GM19239 (cell line): ENCODE results near the gene PITHD1.
"Not testable (repeated sequence)": the region's sequence is repeated elsewhere in the genome, so short reads cannot be mapped to it uniquely, and the experiment has no call there.

ENCODE experiments used
- DNase-seq: peaks from one replicate; pipeline ENCODE4 v3.0.0; 2011; ENCODE audit warnings: low spot score; ENCODE audit not compliant: insufficient read length
- FAIRE-seq: peaks from 2 replicates; lab custom pipeline; 2011; peaks lifted over from hg19 to GRCh38; lab: Jason Lieb, UNC

The PITHD1 gene

GRCh38 chr1:23816361-23816760 is 38.1 kb downstream of the PITHD1 start:
- DNase-seq (no peak), FAIRE-seq (no peak)

GRCh38 chr1:23816906-23817305 is 38.7 kb downstream of the PITHD1 start:
- FAIRE-seq (peak; percentile 84), DNase-seq (no peak)

GRCh38 chr1:23817633-23818032 is 39.4 kb downstream of the PITHD1 start:
- FAIRE-seq (no peak), DNase-seq (no peak)

- no peak for DNase-seq
- FAIRE-seq: no peak
These were observed 45.5 kb downstream of the PITHD1 start for GRCh38 chr1:23823767-23824166.

- no peak for FAIRE-seq
These were observed 46.5 kb downstream of the PITHD1 start for GRCh38 chr1:23824711-23825075.

GRCh38 chr1:23825076-23825761 is 47.0 kb downstream of the PITHD1 start, which contains the start of gene HMGCL:
HMGCL (minus strand) TSS chr1:23825429; CDS start chr1:23825415, 14 bp downstream.
- DNase-seq (peak; percentile 86), FAIRE-seq (peak; percentile 95)

More at GRCh38 chr1:23824711-23825075, 46.5 kb downstream of the PITHD1 start:
- no peak for DNase-seq

- FAIRE-seq (peak; percentile 91), DNase-seq (no peak)
These were observed 47.7 kb downstream of the PITHD1 start for GRCh38 chr1:23825762-23826522.

GRCh38 chr1:23826590-23826989 is 48.4 kb downstream of the PITHD1 start:
- not testable (repeated sequence) for DNase-seq, FAIRE-seq

GRCh38 chr1:23827717-23828116 is 49.5 kb downstream of the PITHD1 start:
- FAIRE-seq: no peak

GRCh38 chr1:23834156-23834555 is 55.9 kb downstream of the PITHD1 start:
- not testable (repeated sequence) for FAIRE-seq, DNase-seq

More at GRCh38 chr1:23827717-23828116, 49.5 kb downstream of the PITHD1 start:
- DNase-seq: no peak

GRCh38 chr1:23836037-23836436 is 57.8 kb downstream of the PITHD1 start:
- DNase-seq (no peak), FAIRE-seq (no peak)
